ENCODE data around the gene PDE11A. TPM values are rescaled to one million over a fixed set of nuclear protein-coding genes. Genes with fewer than 3 reads are reported as not detected.

Gene PDE11A
- total RNA-seq, 1 donor from 2014 or later, result not detected

- ATAC-seq, result no peak
These were observed 316.2 kb downstream of the PDE11A start for GRCh38 chr2:177756336-177756735.

- ATAC-seq, result no peak
These were observed 318.1 kb downstream of the PDE11A start for GRCh38 chr2:177754492-177754873.

DNA sequence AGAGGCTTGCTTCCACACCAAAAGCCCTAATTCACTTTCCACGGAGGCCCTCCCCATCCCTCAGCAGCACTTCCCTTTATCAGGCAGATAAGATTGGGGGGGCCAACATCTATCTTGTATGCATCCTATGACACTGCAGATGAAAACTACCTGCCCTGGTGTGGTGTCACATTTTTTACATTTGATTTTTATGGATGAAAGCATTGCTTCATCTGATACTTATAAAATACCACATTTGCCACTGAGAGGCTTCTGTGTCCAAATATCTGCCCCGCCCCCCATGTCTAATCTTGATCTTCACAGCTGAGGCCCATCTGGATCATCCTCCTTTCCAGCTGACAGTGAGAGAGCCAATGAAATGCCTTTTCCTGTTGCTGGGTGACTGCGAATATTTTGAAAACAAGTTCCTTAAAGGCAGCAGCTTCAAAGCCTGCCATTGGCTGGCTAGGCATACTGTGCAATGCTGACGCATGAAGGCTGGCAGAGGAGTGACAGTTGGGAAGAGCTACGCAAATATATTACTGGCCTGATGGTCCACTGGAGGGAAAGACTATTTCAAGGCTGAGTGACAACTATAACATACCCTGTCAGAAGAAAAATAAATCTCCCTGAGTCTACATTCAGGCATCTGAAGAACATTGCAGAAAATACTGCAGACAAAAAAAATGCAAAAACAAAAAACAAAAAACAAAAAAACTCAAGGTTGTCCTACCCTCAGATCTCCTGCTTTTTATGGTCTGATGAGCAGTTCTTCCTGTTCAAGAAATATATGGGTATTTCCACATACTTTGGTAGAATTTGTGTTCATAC, 318.7 kb downstream of the PDE11A start:
- ATAC-seq, result peak; percentile 61

- ATAC-seq, result no peak
These were observed 324.2 kb downstream of the PDE11A start for GRCh38 chr2:177748360-177748759.

GRCh38 chr2:177747384-177747783, 325.2 kb downstream of the PDE11A start:
- ATAC-seq, result no peak

DNA sequence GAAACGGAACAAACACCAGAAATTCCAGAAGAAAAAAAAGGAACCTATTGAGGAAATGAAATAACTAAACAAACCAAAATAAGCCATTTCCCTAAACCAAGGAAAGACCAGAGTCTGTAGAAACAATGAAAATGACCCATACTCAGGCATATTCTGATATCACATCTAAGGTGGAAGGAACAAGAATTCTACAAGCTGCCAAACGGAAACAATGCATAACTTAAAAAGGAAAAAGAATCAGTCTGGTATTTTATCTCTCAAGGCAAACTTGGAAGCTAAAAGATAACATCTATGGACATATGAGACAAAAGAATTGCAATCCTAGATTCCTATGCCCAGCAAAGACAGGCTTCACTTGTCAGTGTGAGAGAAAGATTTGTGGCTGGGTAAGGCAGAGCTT, 326.2 kb downstream of the PDE11A start:
- ATAC-seq, result no peak

- ATAC-seq, result no peak
These were observed 327.0 kb downstream of the PDE11A start for GRCh38 chr2:177745531-177745930.

DNA sequence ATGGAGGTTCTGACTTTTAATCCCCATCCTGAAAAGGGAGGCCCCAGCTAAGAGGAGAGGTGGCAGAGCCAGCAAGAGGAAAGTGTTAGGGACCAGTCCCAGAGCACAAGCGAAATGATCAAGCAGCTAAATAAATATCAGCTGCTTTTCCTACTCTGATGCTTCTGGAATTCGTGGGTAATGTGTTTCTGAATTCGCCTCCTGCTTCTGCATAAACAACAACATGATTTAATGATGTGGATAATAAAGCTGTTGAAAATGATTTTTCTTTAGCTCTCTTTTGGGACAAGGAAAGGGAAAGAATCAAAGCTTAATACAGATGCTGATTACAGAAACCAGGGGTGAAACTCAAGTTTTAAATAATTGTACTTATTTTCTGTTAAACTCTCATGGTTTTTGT, 329.7 kb downstream of the PDE11A start:
- no peak for ATAC-seq

DNA sequence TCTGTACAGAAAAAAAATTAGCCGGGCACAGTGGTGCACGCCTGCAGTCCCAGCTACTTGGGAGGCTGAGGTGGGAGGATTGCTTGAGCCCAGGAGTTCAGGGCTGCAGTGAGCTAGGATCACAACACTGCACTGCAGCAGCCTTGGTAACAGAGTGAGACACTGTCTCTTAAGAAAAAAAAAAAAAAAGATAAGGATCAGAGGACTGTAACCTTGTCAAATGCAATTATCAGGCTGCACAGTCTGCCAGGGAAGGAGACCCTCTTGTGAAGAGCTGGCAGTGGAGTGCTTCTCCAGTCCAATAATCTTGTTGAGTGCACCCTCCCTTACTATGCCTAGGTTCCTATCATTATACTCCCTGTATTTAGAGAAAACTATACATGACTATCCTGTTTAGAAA, 330.7 kb downstream of the PDE11A start:
- ATAC-seq, result no peak

GRCh38 chr2:177740700-177741099, 331.9 kb downstream of the PDE11A start:
- no peak for ATAC-seq

DNA sequence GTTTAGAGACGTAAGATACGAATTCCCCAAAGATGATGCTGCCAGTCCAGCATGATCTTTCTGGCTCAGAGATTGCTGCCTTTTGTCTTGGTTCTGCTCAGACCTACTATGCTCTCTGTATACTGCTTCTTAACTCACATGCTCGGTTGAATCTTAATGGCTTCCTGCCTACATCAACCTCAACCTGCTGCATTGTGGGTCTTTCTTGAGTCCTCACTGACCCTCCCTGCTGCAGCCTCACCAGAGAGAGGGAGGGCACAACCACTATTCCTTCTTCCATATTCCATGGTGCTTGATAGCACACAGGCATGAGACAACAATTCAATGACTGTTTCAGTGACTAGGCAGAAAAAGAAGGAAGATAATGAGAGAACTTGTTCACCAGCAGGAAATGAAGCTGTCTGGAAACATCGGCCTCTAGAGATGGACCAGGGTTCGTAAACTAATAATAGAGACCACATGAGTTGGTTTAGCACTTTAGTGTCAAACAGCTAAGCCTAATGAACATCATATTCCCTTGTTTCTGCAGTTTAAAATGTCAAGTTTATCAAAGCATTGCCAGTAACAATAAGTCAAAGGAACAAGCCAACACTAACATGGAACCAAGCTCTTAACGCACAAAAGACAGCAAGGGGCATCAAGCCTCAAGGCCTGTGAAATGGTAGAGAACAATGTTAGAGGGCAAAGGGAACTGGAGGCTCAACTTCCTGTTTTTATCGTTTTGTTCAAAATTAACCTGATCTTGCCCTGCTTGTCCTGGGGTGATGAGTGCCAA, 333.9 kb downstream of the PDE11A start:
- ATAC-seq, result no peak

GRCh38 chr2:177735318-177735803, 337.2 kb downstream of the PDE11A start:
- ATAC-seq, result no peak

DNA sequence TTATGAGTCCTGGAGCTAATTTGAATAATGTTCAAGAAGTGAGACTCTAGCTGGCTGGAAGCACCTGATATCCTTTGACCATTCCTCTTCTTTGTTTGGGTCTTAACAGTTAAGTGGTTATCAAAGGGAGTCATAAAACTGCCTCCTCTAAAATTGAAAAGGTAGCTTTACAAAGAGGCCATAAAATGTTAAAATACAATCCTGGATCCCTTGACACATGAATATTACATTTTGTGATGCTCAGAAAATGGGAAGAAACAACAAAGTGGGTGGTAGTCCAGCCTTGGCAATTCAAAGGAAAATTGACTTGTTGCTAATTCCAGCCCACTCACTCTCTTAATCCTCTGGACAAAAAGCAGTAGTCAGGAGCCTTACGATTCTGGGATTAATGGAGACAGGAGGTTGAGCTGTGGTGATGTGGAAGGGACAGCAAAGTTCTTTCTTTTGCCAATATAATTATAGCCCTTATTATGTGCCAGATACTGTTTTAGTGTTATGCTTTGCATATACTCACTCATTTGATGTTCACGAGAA, 339.2 kb downstream of the PDE11A start:
- ATAC-seq, result no peak

DNA sequence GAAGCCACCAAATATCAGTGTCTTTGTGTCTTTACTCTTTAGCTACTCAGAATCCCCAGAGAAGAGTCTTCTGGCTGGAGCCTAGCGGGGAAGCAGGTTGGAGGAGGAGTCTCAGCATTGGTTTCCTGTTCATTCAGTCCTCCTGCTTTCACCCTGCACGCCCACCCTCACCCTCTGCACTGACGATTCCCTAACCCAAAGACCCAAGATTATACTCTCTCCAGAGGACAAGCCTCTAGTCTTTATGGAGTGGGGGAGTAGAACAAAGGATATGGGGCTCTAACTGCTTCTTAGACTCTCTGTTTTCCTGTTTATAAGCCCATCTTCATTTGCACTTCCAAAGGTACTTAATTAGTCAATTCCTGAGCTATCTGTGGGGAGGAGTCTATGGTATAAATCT, 341.2 kb downstream of the PDE11A start:
- ATAC-seq, result no peak

- ATAC-seq, result no peak
These were observed 341.8 kb downstream of the PDE11A start for GRCh38 chr2:177730792-177731191.

DNA sequence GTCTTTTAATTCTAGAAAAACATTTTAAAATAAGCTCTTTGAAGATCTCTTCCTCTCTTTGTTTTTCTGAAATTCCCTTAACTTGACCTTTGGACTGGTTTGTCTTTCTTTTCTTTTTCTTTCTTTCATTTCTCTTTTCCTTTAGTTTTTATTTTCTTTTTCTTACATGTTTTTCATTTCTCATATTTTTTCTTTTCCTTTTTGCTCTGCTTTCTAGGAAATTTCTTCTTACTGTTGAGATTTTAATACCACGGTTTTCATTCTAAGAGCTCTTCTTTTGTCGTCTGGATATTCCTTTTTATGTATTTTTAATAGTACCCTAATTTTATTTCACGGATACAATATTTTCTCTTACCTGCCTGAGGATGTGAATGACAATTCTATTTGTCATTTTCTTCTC, 342.2 kb downstream of the PDE11A start:
- ATAC-seq, result no peak

DNA sequence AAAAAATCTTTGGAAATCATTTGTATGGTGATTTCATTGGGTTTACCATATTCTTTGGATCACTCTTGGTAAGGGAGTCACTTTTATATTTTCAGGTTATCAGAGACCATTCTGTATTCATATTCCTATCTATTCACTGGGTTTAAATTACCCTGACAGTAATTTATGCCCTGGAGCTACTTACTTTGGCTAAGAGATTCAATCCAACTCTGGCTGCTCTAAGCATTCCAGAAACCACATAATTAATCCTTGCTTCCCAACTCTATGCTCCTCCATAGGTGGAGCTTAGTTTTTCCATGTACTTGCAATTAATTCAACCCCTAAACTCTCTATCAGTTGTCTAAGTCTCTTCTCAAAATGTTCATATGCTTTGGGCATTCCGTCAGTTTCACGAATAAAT, 343.7 kb downstream of the PDE11A start:
- no peak for ATAC-seq

DNA sequence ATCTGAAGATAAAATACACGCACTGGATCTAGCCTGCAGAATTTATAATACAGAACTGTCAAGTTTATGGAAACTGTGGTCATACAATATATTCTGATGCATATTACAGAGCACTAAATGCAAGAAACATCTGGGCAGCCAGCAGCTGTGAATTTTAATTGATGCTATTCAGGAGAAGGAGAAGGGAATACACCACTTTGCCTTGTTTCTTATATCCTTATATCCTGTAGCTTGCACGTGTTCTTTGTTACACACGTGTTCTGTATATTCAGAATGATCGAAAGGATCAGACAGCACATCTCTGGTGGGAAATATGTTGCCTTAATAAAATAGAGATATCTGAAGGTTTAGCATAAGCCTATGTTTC, 344.2 kb downstream of the PDE11A start:
- ATAC-seq, result no peak

GRCh38 chr2:177727577-177728398, 344.8 kb downstream of the PDE11A start:
- no peak for ATAC-seq

DNA sequence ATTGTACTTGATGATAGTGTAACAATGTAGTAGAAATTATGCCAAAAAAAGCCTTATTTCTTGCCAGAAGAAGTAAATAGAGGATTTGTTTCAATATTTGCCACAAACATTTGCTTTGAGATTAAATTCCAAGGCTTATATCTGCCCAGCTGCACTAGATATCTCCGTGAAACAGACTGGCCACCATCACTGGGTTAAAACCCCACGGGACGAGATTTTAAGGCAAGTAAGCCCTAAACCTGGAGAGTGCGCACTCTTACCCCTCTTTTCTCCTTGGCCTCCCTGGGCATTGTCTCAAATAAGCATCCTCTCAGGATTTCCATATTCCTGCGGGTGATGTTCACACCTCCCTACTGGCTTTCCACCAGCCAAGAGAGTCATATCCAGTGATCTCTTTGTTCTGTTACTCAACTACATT, 345.6 kb downstream of the PDE11A start:
- no peak for ATAC-seq

- peak; percentile 59 for ATAC-seq
These were observed 347.9 kb downstream of the PDE11A start for GRCh38 chr2:177724398-177725287.

GRCh38 chr2:177723235-177723634, 349.3 kb downstream of the PDE11A start:
- ATAC-seq, result no peak

Data from esophagus mucosa (tissue), 1 donor.